Measurements from ENCODE around the gene CORO2A. TPM values are rescaled to one million over a fixed set of nuclear protein-coding genes. Genes with fewer than 3 reads are reported as not detected.

The CORO2A gene
- total and polyA plus RNA-seq, 2 of the 8 experiments (the other 6 are each of a cell fraction or from before 2014, with no cell fraction given), result 13.7 to 27.9 TPM

- TF ChIP-seq CHD7 (IDR thresholded peaks at IDR 0.05; ENCODE audit: insufficient replicate concordance, low read length) (no peak), BACH1 (IDR thresholded peaks at IDR 0.05; ENCODE audit: low read length) (no peak), SRF (IDR thresholded peaks at IDR 0.05; ENCODE audit: low read depth, low read length) (peak; percentile 92), SIX5 (IDR thresholded peaks at IDR 0.05; ENCODE audit: low read depth, low read length) (0 out of 2 replicates have a peak, but pooled peaks have one; percentile 13)
Observed at GRCh38 chr9:98218562-98219363, 26.3 kb upstream of the CORO2A start (continued).
